ENCODE results near the gene GMIP.

The GMIP gene

DNA sequence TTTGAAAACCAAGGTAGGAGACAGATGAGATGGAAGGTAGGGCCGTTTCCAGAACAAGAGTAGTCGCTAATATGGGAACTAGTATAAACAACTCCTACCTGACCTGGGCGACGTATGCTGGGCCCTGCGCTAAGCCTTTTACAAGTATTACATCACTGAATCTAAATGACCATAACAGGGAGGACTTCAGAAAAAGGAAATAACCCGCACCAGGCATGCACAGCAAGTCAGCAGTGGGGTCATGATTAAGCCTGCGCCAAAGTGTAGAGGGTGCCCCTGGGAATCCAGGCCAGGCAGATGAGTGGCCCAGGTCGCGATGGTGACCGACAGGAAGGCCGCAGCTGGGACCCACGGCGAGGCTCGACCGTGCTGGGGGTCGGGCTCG lies 19.4 kb upstream of the GMIP start:
- TF ChIP-seq, protein P1, sequence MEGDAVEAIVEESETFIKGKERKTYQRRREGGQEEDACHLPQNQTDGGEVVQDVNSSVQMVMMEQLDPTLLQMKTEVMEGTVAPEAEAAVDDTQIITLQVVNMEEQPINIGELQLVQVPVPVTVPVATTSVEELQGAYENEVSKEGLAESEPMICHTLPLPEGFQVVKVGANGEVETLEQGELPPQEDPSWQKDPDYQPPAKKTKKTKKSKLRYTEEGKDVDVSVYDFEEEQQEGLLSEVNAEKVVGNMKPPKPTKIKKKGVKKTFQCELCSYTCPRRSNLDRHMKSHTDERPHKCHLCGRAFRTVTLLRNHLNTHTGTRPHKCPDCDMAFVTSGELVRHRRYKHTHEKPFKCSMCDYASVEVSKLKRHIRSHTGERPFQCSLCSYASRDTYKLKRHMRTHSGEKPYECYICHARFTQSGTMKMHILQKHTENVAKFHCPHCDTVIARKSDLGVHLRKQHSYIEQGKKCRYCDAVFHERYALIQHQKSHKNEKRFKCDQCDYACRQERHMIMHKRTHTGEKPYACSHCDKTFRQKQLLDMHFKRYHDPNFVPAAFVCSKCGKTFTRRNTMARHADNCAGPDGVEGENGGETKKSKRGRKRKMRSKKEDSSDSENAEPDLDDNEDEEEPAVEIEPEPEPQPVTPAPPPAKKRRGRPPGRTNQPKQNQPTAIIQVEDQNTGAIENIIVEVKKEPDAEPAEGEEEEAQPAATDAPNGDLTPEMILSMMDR (IDR thresholded peaks at IDR 0.05; ENCODE audit: insufficient read depth, low read depth, low read length, missing control alignments): no peak
- peak overlapping the region; percentile 95 for H3K4me3 ChIP-seq (ENCODE audit: low read length)
- no peak for DNase-seq (ENCODE audit: low read depth)

DNA sequence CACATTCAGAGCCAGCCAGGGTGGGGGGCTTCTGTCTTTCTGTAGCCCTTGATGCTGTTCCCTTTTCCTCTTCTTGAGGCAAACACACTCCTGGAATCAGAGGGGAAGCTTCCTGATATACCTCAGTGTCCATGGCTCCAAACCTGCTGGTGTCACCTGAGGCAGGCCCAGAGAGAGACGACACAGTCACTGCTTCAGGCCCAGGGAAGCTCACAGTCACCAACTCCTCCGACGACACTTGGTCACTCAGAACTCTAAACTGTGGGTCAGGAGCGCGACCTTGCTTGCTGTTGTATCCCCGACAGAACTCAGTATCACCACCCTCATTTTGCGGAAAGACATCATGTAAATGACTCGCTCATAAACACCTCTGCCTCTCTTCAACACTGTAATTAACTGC lies 18.9 kb upstream of the GMIP start:
- no peak for DNase-seq (ENCODE audit: low read depth)
- peak overlapping the region; percentile 95 for H3K4me3 ChIP-seq (ENCODE audit: low read length)
- TF ChIP-seq, protein P1 (IDR thresholded peaks at IDR 0.05; ENCODE audit: insufficient read depth, low read depth, low read length, missing control alignments): no peak

DNA sequence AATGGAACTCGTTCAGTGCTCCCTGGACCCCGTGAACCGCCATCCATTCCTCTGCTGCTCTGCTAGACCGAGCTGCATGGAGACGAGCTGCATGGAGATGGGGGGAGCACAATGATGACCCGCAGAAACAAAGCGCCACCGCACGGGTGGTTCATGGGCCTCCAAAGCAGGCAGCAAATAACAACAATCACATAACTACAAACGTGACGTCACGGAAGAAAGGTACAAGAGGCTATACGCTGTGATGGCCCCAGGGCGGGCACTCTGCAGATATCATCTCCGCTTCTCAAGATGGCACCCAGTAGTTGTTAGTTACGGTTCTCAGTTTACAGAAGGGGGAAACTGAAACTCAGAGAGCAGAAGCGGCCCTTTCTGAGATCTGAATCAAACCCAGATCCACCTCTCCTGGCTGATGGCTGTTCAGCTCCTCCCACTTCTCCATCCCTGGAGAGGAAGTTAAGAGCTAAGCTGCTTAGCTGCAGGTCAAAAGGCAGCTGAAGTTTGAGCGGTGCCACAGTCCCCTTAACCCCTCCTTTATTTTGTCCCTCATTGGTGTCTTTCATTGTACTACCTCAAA lies 18.3 kb upstream of the GMIP start:
- DNase-seq (ENCODE audit: low read depth): no peak
- peak overlapping the region; percentile 95 for H3K4me3 ChIP-seq (ENCODE audit: low read length)
- TF ChIP-seq, protein P1 (IDR thresholded peaks at IDR 0.05; ENCODE audit: insufficient read depth, low read depth, low read length, missing control alignments): no peak

DNA sequence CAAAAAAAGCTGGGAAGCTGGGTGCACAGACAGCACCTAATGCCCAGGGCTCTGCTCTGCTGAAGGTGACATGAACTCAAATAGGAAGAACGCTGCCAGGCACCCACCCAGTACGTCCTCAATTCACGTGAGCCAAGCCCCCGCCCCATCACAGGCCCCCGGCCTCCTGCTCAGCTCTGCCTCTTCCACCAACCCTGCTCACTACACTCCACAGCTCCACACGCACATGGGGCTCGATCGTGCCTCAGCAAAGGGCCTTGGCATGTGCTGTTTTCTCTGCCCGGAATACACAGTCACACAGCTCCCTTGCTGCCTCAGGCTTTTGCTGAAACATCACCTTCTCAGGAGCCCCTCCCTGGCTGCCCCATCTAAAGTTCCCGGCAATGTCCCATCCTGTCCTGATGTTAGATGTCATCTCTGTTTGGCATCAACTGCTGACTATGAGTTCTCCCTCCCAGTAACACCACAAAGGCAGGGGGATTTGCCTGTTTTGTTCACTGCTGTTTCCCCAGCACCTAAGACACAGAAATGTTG lies 17.8 kb upstream of the GMIP start:
- TF ChIP-seq, protein P1 (IDR thresholded peaks at IDR 0.05; ENCODE audit: insufficient read depth, low read depth, low read length, missing control alignments): no peak
- DNase-seq (ENCODE audit: low read depth): no peak
- H3K4me3 ChIP-seq (ENCODE audit: low read length): no peak overlapping the region

DNA sequence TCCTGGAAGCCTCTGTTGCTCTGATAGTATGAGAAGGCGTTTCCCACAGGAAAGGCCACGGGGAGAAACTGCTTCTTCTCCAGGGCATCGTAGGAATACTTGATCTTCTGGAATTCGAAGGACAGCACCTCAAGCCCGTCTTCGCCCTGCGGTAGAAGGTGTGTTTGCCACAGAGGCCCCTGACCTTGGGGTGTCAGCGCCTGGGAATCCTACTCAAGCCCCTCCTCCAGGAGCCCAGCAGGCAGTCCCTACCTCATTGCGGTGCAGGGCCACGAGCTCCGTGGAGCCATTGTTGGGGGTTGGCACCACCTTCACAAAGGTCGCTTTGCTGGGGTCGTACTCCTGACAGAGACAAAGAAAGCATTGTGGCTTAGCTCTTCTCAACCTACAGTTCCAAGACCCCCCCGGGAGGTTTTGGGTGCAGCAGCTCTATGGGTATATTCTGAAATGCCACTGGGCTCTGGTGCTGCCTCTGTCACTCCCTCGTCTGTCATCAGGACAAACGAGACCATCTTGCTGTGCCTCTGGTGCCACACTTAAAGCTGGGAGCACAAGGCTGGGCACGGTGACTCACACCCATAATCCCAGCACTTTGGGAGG lies 16.3 kb upstream of the GMIP start:
- DNase-seq (ENCODE audit: low read depth): no peak
- TF ChIP-seq, protein P1 (IDR thresholded peaks at IDR 0.05; ENCODE audit: insufficient read depth, low read depth, low read length, missing control alignments): no peak
- H3K4me3 ChIP-seq (ENCODE audit: low read length): no peak overlapping the region

DNA sequence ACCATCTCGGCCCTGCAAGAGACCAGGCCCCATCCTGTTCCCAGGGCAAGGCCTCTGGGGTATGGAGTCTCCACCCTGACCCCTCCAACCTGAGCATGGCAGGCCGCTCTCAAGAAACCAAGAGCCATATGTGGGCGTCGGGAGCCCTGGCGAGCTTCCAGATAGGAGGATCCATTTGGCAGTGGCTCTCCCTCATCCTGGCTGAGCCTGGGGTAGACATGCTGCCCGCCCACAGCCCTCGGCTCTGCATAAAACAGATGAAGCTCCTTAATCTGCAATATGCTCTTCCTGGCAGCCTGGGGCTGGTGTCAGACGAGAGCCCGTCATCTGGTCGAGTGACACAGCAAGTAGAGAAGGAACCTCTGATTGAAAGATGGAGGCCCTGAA lies 13.9 kb upstream of the GMIP start:
- TF ChIP-seq, protein P1 (IDR thresholded peaks at IDR 0.05; ENCODE audit: insufficient read depth, low read depth, low read length, missing control alignments): no peak
- DNase-seq (ENCODE audit: low read depth): no peak

More for the DNA sequence above, 13.9 kb upstream of the GMIP start:
- H3K4me3 ChIP-seq (ENCODE audit: low read length): no peak overlapping the region

Data from epithelial cell of esophagus (primary cell).